Prostate gland (tissue), 2 donors: Measurements from ENCODE around the gene IQCM.

Source experiments
- CTCF ChIP-seq, 4 experiments: fragments of 200-600 bp in 2 of 4; fragments of 450-650 bp in 2 of 4; sonication (generic) in 2 of 4; IDR thresholded peaks; 1 replicate in 3 of 4; 2 replicates in 1 of 4; pipeline ENCODE4 v1.5.1; 2016 to 2019; ENCODE audit warnings: antibody characterized with exemption in 4 of 4, mild to moderate bottlenecking in 2 of 4, moderate library complexity in 2 of 4
- POLR2A ChIP-seq: fragments of 450-650 bp; IDR thresholded peaks from one replicate; pipeline ENCODE4 v1.6.1; 2016; ENCODE audit warnings: antibody characterized with exemption, mild to moderate bottlenecking
- POLR2AphosphoS5 ChIP-seq: sonication (generic); formaldehyde crosslinking; IDR thresholded peaks from one replicate; pipeline ENCODE4 v1.6.1; 2017; ENCODE audit warnings: antibody characterized with exemption

- no peak for TF ChIP-seq CTCF (IDR thresholded peaks at IDR 0.05)
- no peak for TF ChIP-seq POLR2AphosphoS5
- no peak for TF ChIP-seq POLR2A
Observed at GRCh38 chr4:149785696-149786431, 29.8 kb downstream of the IQCM start.
